Measurements from ENCODE around the gene ZNF423.

DNA sequence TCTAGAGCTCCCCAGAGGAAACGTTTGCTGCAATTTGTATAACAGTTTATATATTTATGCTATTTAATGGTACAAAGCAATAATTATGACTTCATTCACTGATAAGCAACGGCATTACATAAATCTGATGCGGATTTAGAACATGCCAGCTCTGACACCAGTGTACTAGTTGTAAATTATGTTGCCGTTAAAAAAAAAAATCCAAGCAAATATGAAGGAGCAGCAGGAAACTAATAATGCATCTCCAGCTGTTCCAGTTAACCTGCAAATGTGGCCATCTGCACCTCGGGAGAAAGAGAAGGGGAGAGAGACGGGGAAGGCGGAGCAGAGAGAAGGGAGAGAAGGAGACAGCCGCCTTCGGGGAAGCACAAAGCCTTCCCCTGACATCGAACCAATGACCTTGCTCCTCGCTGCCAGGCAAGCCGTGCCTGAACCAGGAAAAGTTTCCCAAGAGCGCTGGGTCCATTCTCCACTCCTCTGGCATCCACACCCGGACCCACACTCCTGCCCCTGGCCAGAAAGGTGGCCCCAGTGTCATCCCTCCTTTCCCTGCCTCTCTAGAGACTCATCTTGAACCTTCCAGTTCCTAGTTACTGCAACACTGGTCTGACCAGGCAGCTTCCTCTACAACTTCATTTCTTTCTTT, 307.5 kb downstream of the ZNF423 start:
- TF ChIP-seq, protein P1, sequence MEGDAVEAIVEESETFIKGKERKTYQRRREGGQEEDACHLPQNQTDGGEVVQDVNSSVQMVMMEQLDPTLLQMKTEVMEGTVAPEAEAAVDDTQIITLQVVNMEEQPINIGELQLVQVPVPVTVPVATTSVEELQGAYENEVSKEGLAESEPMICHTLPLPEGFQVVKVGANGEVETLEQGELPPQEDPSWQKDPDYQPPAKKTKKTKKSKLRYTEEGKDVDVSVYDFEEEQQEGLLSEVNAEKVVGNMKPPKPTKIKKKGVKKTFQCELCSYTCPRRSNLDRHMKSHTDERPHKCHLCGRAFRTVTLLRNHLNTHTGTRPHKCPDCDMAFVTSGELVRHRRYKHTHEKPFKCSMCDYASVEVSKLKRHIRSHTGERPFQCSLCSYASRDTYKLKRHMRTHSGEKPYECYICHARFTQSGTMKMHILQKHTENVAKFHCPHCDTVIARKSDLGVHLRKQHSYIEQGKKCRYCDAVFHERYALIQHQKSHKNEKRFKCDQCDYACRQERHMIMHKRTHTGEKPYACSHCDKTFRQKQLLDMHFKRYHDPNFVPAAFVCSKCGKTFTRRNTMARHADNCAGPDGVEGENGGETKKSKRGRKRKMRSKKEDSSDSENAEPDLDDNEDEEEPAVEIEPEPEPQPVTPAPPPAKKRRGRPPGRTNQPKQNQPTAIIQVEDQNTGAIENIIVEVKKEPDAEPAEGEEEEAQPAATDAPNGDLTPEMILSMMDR (IDR thresholded peaks at IDR 0.05; ENCODE audit: low read length) = no peak
- no peak for TF ChIP-seq EZH2 (IDR thresholded peaks at IDR 0.05; ENCODE audit: borderline replicate concordance, low read length)
